ENCODE measurements around the gene MYO5A. TPM values are rescaled to one million over a fixed set of nuclear protein-coding genes. Genes with fewer than 3 reads are reported as not detected.
"Not testable (repeated sequence)": the region's sequence is repeated elsewhere in the genome, so short reads cannot be mapped to it uniquely, and the experiment has no call there.

Gene MYO5A
- total RNA-seq, 1 donor from 2014 or later: 12.5 TPM

GRCh38 chr15:52288986-52289385 is 239.7 kb downstream of the MYO5A start:
- no peak for DNase-seq (ENCODE audit: low spot score)

DNA sequence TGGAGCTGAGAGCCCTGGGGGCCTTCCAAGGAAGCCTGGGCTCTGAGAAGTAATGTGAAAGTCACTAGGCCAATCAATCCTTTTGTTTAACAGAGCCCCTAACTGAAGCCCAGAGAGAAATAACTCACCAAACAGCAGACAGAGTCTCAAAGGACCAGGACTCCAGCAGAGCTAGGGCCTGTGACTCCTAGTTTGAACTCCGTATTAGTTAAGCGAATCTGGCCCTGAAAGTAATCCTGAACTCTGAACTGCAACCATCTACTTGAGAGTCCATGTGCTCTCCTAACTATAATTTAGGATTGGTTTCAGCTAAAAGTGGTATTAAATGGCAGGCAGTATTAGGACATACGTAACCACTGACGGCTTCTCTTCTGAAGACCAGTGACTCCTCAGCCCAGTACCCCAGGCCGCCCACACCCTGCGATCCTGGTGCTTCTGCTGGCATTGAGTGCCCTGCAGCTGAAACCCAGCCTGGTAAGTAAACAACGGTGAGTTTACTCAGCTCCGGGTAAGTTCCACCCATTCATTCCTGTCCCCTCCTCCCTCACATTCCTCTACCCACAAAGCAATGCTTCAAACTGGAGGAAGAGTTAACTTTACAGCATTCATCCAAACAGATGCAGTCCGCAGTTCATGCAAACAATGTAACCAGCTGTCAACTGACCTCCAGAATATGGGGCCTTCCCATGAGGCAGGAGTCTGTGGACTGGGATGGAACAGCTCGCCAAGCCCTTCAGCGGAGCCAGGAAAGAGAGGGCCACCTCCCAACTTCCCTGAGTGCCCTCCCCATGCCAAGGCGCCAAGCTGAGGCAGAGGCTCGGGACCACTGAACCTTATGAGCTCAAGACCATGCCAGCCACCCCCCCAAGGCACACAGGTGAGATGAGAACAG is 240.4 kb downstream of the MYO5A start:
- peak; percentile 82 for DNase-seq (ENCODE audit: low spot score)

GRCh38 chr15:52287114-52287513 is 241.6 kb downstream of the MYO5A start:
- no peak for DNase-seq (ENCODE audit: low spot score)

DNA sequence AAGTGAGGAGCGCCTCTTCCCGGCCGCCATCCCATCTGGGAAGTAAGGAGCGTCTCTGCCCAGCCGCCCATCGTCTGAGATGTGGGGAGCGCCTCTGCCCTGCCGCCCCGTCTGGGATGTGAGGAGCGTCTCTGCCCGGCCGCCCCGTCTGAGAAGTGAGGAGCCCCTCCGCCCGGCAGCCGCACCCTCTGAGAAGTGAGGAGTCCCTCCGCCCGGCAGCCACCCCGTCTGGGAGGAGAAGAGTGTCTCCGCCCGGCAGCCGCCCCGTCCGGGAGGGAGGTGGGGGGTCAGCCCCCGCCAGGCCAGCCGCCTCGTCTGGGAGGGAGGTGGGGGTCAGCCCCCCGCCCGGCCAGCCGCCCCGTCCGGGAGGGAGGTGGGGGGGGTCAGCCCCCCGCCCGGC is 242.7 kb downstream of the MYO5A start:
- DNase-seq (ENCODE audit: low spot score): not testable (repeated sequence)

DNA sequence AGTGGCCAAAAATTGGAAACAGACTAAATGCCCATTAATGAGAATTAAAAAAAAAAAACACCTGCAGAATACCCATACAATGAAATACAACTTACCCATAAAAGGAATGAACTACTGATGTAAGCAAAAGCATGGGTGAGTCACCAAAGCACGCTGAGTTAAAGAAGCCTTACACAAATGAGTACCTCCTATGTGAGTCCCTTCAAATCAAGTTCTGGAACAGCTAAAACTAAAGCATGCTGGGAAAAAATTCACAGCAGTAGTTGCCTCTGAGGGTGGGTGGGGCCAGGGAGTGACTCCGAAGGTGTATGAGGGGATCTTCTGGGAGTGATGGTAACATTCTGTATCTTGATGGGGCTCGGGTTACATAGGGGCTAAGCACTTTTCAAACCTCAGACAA is 244.5 kb downstream of the MYO5A start:
- no peak for DNase-seq (ENCODE audit: low spot score)

- DNase-seq (ENCODE audit: low spot score): no peak
Observed at GRCh38 chr15:52283281-52283680, 245.4 kb downstream of the MYO5A start.

DNA sequence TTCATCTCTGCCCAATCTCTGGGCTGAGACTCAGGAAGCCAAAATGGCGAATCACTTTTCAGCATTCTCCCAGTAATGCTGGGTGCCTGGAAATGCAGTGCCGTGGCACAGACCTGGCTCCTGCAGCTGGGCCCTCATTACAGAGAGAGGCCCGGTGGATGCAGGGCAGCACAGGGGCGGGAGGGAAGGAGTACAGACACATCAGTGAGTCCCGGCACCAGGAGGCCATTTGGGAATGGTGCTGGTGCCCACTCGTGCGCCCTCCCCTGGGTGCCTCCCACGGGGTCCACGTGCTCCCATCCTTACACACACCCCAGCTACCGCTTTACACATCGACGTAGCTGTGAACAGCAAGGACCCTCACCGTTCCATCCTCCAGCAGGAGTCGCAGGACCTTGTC is 246.3 kb downstream of the MYO5A start:
- no peak for DNase-seq (ENCODE audit: low spot score)

DNA sequence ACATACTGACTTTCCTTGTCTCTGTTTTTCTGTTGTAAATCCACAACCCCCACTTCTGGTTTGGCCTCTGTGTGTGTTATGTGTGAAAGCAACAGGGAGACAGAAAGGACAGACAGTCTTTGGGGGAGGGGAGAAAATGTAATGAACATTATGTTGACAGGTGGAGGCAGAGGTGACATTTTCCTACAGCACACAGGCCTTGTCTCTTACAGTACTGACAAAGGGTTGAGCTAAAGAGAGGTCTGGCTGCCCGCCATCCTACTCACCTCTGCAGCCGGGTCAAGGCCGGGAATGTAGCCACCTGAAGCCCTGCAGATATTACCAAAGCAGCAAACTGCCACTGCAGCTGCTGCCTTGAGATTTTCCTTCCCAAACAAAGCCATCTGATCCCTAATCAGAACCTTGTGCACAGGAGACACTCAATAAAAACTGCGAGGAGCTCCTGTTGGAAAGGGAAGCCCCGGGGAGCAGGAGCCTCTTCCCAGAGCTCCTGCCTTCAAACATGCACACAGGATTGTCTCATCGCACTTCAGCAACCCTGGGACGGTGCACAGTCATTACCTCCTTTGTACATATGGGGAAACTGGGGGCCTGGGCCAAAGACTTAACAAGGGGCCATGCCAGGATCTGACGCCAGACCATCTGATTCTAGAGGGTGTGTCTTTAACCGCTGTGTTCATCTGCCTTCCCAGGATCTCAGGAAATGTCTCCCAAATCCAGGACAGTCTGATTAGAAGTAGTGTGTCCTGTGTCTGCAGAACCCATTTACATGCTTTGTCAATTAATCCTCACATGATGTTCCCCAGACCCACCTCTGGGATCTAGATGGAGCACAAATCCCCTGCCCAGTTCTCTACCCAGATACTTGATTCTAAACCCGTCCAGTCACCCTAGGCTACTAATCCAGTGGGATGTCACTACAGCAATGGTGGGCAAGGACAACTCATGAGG is 247.3 kb downstream of the MYO5A start:
- DNase-seq (ENCODE audit: low spot score): no peak

- DNase-seq (ENCODE audit: low spot score): no peak
Observed at GRCh38 chr15:52280326-52281084, 248.2 kb downstream of the MYO5A start.

DNA sequence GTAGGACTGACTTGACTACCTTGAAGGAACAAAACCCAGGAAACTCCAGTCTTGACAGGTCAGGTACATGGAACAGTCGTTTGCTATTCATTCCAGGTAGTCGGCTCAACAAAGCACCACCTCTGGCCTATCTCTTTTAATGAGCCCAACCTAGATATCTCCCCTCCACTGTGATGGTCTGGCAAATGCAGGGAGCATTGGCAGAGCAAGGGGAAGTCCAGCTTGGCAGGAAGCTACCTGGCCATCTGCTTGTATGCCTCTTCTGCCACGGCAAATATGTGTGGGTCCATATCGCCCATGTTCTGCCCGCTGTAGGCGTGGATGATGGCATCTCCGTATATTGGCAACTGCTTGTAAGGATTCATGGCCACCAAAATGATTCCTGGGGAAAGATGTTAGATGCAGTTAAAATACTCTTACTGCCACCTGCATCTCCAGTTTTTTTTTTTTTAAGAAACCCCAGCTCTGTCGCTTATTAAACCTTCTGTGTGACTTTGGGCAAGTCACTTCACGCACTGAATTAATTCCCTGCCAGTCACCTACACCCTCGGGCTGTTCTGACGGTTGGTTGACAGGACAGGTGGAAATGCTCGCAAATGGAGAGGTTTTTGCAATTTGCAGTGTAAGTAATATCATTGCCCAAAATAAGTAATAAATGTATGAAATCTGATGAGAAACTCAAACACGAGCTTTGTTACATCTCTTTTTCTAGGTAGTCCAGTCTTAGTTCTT is 249.9 kb downstream of the MYO5A start:
- no peak for DNase-seq (ENCODE audit: low spot score)

- no peak for DNase-seq (ENCODE audit: low spot score)
Observed at GRCh38 chr15:52278135-52278534, 250.5 kb downstream of the MYO5A start.

GRCh38 chr15:52277575-52277974 is 251.1 kb downstream of the MYO5A start:
- DNase-seq (ENCODE audit: low spot score): no peak

DNA sequence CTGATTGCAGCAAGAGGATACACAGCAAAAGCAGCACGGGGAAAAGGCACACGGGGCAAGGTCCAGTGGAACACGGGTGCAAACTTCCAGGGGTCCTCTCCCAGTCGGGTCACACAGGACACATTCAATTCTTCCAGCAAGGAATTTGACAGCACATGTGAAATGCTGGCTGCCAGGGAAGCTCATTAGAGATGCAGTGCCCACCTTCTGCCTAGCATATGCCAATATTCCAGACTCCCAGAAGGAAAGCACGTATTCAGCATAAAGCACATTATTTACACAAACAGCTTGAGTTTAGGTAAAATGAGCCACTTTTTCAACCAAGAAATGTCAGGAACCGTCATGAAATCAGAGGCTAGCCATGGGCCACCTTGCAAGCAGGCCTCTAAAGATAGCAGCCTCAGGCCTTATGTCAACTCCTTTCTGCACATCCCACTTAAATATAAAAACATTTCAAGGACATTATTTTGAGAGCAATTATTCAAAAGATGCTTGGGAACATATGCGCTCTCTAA is 252.4 kb downstream of the MYO5A start:
- DNase-seq (ENCODE audit: low spot score): no peak

- DNase-seq (ENCODE audit: low spot score): no peak
Observed at GRCh38 chr15:52263563-52264282, 265.0 kb downstream of the MYO5A start.

DNA sequence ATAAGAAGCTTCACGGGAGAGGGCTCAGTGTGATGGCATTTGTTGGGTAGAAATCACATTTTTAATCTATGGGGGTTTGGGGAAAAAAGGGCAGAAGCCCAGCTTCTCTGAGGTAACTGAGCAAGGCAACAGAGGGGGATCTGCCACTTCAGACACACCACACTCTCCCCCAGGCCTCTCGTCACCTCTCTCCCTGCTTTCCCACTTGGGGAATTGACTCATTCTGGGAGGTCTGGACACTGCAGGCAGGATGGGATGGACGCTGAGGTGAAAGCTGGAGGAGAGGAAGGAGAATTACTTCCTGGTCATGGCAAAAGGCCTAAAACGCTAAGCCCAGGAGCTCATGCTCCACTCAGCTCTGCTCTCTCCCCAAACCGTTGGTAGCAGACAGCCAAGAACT is 266.3 kb downstream of the MYO5A start:
- no peak for DNase-seq (ENCODE audit: low spot score)

- DNase-seq (ENCODE audit: low spot score): peak; percentile 69
Observed at GRCh38 chr15:52261498-52262242, 267.0 kb downstream of the MYO5A start.

DNA sequence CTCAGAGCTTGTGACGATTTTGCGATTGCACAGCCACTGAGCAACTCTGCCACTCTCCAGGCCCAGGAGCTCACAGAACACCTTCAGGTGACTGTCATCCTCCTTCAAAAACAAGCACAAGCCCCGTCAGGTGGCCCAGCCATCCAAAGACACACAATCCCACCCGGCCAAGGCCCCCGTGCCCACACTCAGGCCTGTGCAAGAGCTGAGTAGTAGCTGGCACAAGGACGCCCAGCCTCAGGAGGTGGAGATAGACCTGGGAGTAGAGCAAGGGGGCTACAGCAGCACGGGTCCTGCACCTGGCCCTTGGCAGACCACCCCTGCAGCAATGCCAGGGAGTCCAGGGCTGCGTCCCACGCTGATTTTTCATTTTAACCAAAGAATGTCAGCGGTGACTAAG is 267.7 kb downstream of the MYO5A start:
- no peak for DNase-seq (ENCODE audit: low spot score)

- DNase-seq (ENCODE audit: low spot score): no peak
Observed at GRCh38 chr15:52259503-52259902, 269.2 kb downstream of the MYO5A start.

DNA sequence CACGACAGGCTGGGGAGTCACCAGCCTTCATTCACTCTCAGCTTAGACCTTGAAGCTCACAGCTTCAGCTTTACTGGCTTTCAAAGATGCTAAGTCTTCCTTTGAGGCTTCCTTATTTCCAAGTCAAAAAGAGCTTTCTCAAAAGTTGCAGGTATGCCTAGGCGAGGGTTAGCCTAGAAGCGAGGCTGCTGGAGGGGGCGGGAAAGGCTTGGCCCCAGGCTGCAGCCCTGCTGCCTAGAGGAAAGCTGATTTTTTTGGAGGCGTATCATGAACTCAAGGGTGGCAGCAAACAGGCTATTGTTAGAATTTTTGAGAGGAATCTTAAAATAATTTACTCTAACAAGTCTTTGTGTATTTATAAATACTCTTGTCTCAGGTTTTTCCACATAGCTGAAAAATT is 270.2 kb downstream of the MYO5A start:
- DNase-seq (ENCODE audit: low spot score): no peak

DNA sequence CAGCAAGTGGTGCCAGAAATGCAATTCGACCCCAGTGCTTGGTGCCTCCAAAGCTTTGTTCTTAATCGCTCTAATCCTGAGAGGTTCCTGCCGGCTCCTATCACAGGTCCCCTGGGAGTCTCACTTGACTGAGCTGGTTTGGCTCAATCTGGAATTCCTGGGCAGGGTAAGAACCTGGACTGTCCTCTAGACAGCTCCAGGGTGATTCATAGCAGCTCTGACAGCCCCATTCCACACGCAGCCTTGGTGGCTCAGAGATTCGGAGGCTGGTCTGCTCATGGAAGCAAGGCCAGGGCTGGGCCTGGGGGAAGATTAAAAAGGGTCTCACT is 271.0 kb downstream of the MYO5A start:
- DNase-seq (ENCODE audit: low spot score): no peak

All from mucosa of gallbladder (tissue), 1 donor.